Measurements from ENCODE around the gene NGF.

NGF gene

GRCh38 chr1:115241309-115241708 is 96.7 kb downstream of the NGF start:
- CTCF ChIA-PET = no interaction called here
- TF ChIP-seq CTCF (conservative IDR thresholded peaks at IDR 0.05; ENCODE audit: low read depth) = no peak
- no peak overlapping the region for H3K27ac ChIP-seq
- POLR2A ChIA-PET (ENCODE audit: low non-redundant PET) = interaction anchor here (0.7 kb wide), 1 partner anchor 1300 kb away, joined by 3 read pairs; no protein-coding TSS in a partner anchor
- DNase-seq (ENCODE audit: low spot score) = no peak

DNA sequence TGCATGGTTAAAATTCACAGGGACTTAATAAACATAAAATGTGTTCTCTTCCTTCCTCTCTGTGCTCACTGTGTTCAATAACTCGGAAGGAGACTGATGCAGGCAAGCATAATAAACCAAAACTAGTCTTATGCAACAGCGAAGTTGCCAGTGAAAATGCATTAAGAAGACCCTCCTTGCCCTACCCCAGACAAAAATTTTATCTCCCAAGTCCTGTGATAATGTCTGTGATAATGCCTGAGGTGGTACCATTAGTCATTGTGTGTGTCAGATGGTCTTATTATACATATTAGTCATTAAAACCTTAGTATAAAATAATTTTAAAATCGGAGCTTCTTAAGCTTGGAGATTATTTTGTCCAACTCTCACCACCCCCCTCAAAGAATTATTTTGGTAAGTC is 97.8 kb downstream of the NGF start:
- ChIA-PET POLR2A (ENCODE audit: low non-redundant PET) (no interaction called here), CTCF (no interaction called here)
- no peak for TF ChIP-seq CTCF (conservative IDR thresholded peaks at IDR 0.05; ENCODE audit: low read depth)
- no peak for DNase-seq (ENCODE audit: low spot score)
- no peak overlapping the region for H3K27ac ChIP-seq

- no peak overlapping the region for H3K27ac ChIP-seq
- ChIA-PET POLR2A (ENCODE audit: low non-redundant PET) (no interaction called here), CTCF (no interaction called here)
- TF ChIP-seq CTCF (conservative IDR thresholded peaks at IDR 0.05; ENCODE audit: low read depth) = no peak
- DNase-seq (ENCODE audit: low spot score) = no peak
Measured at GRCh38 chr1:115239426-115239825, 98.6 kb downstream of the NGF start.

DNA sequence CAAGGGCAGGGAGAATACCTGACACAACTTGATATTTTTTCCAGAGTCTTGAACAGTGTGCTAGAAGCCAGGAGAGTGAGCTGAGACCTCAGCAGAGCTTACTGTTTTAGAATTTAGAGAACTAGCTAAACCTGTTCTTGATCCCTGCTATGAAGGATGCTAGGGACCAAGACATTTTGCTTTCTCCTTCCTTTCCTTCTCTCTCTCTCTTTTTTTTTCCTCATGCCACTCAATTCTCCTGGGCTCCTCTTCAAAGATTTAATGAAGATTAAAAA is 99.0 kb downstream of the NGF start:
- CTCF ChIA-PET = no interaction called here
- POLR2A ChIA-PET (ENCODE audit: low non-redundant PET) = no interaction called here
- H3K27ac ChIP-seq = no peak overlapping the region
- DNase-seq (ENCODE audit: low spot score) = no peak
- no peak for TF ChIP-seq CTCF (conservative IDR thresholded peaks at IDR 0.05; ENCODE audit: low read depth)

DNA sequence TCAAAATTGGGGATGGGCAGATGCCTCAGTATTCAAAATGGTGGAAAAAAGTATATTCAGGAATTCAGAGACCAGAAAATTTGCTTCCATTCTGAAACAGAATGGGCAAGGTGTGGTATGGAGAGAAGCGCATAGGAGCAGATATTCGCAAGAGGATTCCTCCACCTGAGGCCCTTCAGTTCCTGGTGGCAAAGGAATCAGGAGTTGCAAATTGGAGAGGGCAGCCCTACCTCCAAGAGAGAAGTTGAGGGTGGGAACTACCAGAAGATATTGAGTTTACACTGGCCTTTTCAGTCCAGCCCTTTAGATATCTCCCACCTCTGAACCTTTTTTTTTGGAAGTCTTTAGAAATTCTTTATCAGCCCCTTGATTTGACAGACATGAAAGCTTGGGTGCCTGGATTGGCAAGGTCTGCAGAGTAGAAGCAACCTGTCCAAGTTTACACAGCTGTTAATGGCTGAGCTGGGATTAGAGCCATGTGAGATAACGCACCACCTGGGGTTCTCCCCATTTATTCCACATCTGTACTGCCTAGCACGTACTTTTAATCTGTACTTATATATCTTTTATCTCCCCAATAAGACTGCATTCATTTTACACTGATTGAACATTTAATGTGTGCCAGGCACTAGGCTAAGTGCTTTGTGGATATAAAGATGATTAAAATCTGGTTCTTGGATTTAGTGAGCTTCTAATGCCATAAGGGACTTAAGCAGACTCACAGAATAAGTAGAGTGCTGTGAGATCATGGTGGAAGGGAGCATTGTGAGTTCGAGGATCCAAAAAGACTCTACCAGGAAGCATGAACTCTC is 99.5 kb downstream of the NGF start:
- POLR2A ChIA-PET (ENCODE audit: low non-redundant PET) = no interaction called here
- CTCF ChIA-PET = no interaction called here
- no peak for TF ChIP-seq CTCF (conservative IDR thresholded peaks at IDR 0.05; ENCODE audit: low read depth)
- DNase-seq (ENCODE audit: low spot score) = no peak
- H3K27ac ChIP-seq = no peak overlapping the region

DNA sequence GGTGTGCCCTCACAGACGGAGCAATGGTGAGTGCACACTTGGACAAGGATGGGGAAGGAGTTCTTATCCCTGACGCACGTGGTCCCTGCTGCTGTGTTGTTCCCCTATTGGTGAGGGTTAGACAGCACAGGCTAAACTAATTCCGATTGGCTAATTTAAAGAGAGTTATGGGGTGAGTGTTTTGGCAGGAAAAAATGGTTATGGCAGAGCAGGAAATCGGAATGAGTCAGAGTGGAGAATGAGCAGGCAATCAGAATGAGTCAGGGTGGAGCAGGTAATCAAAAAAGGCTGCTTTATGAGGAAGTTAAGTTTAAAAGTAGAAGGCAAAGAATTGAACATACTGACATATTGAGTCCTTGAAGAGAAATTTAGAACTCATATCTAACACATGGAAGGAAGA is 100.5 kb downstream of the NGF start:
- ChIA-PET CTCF (no interaction called here), POLR2A (ENCODE audit: low non-redundant PET) (no interaction called here)
- H3K27ac ChIP-seq = no peak overlapping the region
- DNase-seq (ENCODE audit: low spot score) = no peak
- TF ChIP-seq CTCF (conservative IDR thresholded peaks at IDR 0.05; ENCODE audit: low read depth) = no peak
